Measurements from ENCODE around the gene NONO. TPM values are rescaled to one million over a fixed set of nuclear protein-coding genes. Genes with fewer than 3 reads are reported as not detected.
"Not testable (repeated sequence)": the region's sequence is repeated elsewhere in the genome, so short reads cannot be mapped to it uniquely, and the experiment has no call there.

NONO gene
- total RNA-seq, 1 donor from 2014 or later: 916 TPM

DNA sequence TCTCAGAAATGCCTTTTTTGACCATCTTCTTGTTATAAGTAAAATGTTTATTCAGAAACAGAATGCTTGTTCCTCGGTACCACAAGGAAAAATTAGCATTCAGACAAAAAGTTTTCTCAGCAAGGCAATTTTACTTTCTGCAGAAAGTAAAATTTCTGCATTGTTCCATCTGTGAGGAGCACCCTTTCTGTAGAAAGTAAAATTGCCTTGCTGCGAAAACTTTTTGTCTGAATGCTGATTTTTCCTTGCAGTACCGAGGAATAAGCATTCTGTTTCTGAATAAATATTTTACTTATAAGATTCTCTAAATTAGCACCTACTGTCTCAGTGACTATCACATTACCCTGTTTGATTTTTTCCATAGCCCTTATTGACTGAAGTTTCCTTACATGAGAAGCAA lies 43.0 kb downstream of the NONO start:
- DNase-seq (ENCODE audit: low spot score): no peak
- TF ChIP-seq CTCF (IDR thresholded peaks at IDR 0.05): no peak
- TF ChIP-seq EZH2 (IDR thresholded peaks at IDR 0.05): no peak
- no peak for TF ChIP-seq EZH2phosphoT487 (IDR thresholded peaks at IDR 0.05)
- no peak overlapping the region for H2AFZ ChIP-seq (replicated peaks)
- H3K79me2 ChIP-seq (ENCODE audit: low read depth): no peaks in the 10 kb centered on the region
- H3F3A ChIP-seq (ENCODE audit: low read depth): no peaks in the 10 kb centered on the region
- no peak overlapping the region for H3K4me3 ChIP-seq
- no peaks in the 10 kb centered on the region for H4K20me1 ChIP-seq (ENCODE audit: low read depth)
- H3K27me3 ChIP-seq: no peaks in the 10 kb centered on the region
- Mint-ChIP-seq H3K9me3 (peaks cover 11% of the 10 kb centered on the region), H3K27ac (no peak overlapping the region), H3K4me1 (no peaks in the 10 kb centered on the region), H3K36me3 (peaks cover 9% of the 10 kb centered on the region), H3K27me3 (ENCODE audit: insufficient read depth, low read depth) (peaks cover 3% of the 10 kb centered on the region), H3K4me3 (no peak overlapping the region)
- no peaks in the 10 kb centered on the region for H3K4me1 ChIP-seq
- no peak overlapping the region for H3K4me2 ChIP-seq
- no peak overlapping the region for H3K27ac ChIP-seq
- no peak overlapping the region for H3K9ac ChIP-seq
- H3K9me3 ChIP-seq (ENCODE audit: low read depth): no peaks in the 10 kb centered on the region
- H3K36me3 ChIP-seq: no peaks in the 10 kb centered on the region

- not testable (repeated sequence) for H3K27ac Mint-ChIP-seq; H3K9ac ChIP-seq; H2AFZ ChIP-seq (replicated peaks); H3K4me3 ChIP-seq; H3K27me3 ChIP-seq; H3K4me2 ChIP-seq; DNase-seq (ENCODE audit: low spot score); H4K20me1 ChIP-seq (ENCODE audit: low read depth); H3K9me3 Mint-ChIP-seq; H3F3A ChIP-seq (ENCODE audit: low read depth); H3K9me3 ChIP-seq (ENCODE audit: low read depth); H3K79me2 ChIP-seq (ENCODE audit: low read depth); H3K36me3 Mint-ChIP-seq; H3K27me3 Mint-ChIP-seq (ENCODE audit: insufficient read depth, low read depth); H3K4me3 Mint-ChIP-seq; H3K4me1 Mint-ChIP-seq; H3K4me1 ChIP-seq; H3K27ac ChIP-seq; H3K36me3 ChIP-seq
Measured at GRCh38 chrX:71349151-71349665, 65.8 kb downstream of the NONO start.

DNA sequence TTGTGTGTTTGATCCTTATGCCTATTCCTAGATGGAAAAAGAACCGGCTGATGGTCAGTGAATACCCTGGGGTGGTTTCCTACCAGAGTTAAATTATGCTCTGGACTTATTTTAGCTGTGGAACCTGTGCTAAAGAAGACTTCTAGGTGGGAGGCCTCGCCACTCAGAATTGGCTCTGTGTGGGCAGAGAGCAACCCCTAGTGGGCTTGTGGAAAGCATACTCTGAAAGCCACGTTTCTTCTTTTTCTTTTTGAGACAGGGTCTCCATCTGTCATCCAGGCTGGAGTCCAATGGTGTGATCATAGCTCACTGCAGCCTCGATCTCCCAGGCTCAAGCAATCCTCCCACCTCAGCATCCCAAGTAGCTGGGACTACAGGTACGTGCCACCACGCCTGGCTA lies 66.4 kb downstream of the NONO start:
- not testable (repeated sequence) for H3K27me3 ChIP-seq; H3K27ac Mint-ChIP-seq; H4K20me1 ChIP-seq (ENCODE audit: low read depth)

More for the DNA sequence above, 66.4 kb downstream of the NONO start:
- H3F3A ChIP-seq (ENCODE audit: low read depth); DNase-seq (ENCODE audit: low spot score); H3K9ac ChIP-seq; H3K9me3 Mint-ChIP-seq; H3K9me3 ChIP-seq (ENCODE audit: low read depth); H3K36me3 ChIP-seq; H3K4me1 Mint-ChIP-seq; H2AFZ ChIP-seq (replicated peaks); H3K27me3 Mint-ChIP-seq (ENCODE audit: insufficient read depth, low read depth); H3K4me3 ChIP-seq; H3K27ac ChIP-seq; H3K36me3 Mint-ChIP-seq; H3K4me2 ChIP-seq; H3K79me2 ChIP-seq (ENCODE audit: low read depth); H3K4me1 ChIP-seq; H3K4me3 Mint-ChIP-seq: not testable (repeated sequence)

Other genes starting within 250 kb of the NONO start
- 58.1 and 82.9 TPM in 2 replicates for gene SNX12, start 215.3 kb upstream of the NONO start, total RNA-seq (ENCODE audit: low replicate concordance)
- 2.5 and 6.8 TPM in 2 replicates for gene FOXO4, start 187.8 kb upstream of the NONO start, total RNA-seq (ENCODE audit: low replicate concordance)
- not detected in 2 replicates for gene CXorf65, start 176.9 kb upstream of the NONO start, total RNA-seq (ENCODE audit: low replicate concordance)
- gene IL2RG, start 172.1 kb upstream of the NONO start, total RNA-seq (ENCODE audit: low replicate concordance): not detected in 2 replicates
- gene MED12, start 165.0 kb upstream of the NONO start, total RNA-seq (ENCODE audit: low replicate concordance): 27.0 and 40.2 TPM in 2 replicates
- 10.0 and 16.0 TPM in 2 replicates for gene NLGN3, start 138.8 kb upstream of the NONO start, total RNA-seq (ENCODE audit: low replicate concordance)
- not detected in 2 replicates for gene GJB1, start 60.4 kb upstream of the NONO start, total RNA-seq (ENCODE audit: low replicate concordance)
- gene ZMYM3, start 29.5 kb upstream of the NONO start, total RNA-seq (ENCODE audit: low replicate concordance): 50.8 and 85.8 TPM in 2 replicates
- 0.99 and 4.8 TPM in 2 replicates for gene ITGB1BP2, start 18.1 kb downstream of the NONO start, total RNA-seq (ENCODE audit: low replicate concordance)
- gene TAF1, start 82.7 kb downstream of the NONO start, total RNA-seq (ENCODE audit: low replicate concordance): 21.4 and 29.7 TPM in 2 replicates
- 214 and 287 TPM in 2 replicates for gene OGT, start 249.5 kb downstream of the NONO start, total RNA-seq (ENCODE audit: low replicate concordance)